GM19372 (cell line): ENCODE results near the gene DAP.
A peak's percentile ranks its signal among the peaks of the same experiment; 100 is the strongest.

Experiments used
- ATAC-seq: cut with Tn5 transposase; IDR thresholded peaks from one replicate; pipeline ENCODE4 v1.9.1; 2021; ENCODE audit warnings: mild to moderate bottlenecking, low read depth, moderate library complexity; ENCODE audit not compliant: unreplicated experiment

Gene DAP

DNA sequence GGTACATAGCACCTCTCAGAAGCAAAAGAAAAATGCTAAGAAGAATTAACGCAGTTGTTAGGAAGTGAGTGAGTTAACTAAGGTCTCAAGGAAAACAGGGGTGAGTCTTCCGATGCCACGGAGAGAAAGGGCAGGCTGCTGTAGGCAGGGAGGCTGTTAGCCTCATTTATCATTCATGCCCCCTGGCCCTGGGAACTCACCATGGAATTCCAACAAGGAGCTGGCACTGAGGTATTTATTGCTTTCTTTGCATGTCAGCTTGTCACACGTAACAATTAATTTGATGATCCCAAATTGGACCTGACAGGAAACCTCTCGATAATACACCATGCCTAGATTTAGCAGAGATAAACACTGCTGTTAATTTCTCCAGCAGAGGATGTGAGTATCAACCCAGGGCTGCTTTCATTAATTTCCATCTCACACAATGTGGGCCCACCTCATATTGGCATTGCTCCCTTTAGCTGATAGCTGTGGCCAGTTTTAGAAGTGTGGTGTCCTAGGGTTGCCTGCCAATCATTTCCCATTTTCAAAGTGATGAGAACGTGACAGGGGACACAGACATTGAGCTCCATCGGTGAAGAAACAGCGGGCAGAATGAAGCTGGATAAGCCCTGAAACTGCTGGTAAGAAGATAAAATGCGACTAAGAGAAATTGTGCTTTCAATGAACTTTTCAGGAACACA, 45.3 kb downstream of the DAP start:
- ATAC-seq, result no peak

GRCh38 chr5:10712574-10713366, 48.3 kb downstream of the DAP start:
- peak; percentile 78 for ATAC-seq

GRCh38 chr5:10711562-10711961, 49.5 kb downstream of the DAP start:
- no peak for ATAC-seq

GRCh38 chr5:10710513-10711128, 50.4 kb downstream of the DAP start:
- no peak for ATAC-seq

- ATAC-seq, result no peak
Measured at GRCh38 chr5:10709933-10710332, 51.1 kb downstream of the DAP start.

GRCh38 chr5:10709409-10709808, 51.6 kb downstream of the DAP start:
- no peak for ATAC-seq

DNA sequence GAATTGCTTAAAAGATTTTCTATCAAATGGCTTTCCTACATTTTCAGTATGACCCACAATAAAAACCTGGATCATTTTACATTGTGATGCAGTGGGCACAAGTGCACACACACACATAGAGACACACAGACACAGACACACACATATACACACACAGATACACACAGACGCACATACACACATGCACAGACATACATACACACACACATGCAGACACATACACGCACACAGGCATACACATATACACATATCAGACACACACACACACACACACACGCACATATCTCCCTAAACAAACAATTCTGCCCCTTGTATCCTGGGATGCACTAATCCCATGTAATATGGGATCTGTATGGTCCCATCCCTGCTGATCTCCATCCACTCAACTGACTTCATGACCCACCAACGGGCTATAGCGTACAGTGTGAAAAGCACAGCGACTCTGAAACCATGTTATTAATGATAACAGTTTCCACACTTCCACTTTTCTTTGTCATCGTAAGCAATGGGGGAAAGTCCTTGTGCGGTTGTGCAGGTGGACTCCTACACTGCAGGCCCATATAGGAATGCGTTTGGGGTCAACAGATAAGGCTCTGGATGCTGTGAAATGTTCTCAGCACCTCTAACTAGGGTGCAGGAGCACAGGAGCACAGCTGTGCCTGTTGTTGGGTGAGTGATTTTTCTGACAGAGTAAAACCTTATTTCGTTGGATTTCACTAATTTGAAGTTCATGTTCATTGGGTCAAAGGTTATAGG, 52.7 kb downstream of the DAP start:
- ATAC-seq, result no peak

DNA sequence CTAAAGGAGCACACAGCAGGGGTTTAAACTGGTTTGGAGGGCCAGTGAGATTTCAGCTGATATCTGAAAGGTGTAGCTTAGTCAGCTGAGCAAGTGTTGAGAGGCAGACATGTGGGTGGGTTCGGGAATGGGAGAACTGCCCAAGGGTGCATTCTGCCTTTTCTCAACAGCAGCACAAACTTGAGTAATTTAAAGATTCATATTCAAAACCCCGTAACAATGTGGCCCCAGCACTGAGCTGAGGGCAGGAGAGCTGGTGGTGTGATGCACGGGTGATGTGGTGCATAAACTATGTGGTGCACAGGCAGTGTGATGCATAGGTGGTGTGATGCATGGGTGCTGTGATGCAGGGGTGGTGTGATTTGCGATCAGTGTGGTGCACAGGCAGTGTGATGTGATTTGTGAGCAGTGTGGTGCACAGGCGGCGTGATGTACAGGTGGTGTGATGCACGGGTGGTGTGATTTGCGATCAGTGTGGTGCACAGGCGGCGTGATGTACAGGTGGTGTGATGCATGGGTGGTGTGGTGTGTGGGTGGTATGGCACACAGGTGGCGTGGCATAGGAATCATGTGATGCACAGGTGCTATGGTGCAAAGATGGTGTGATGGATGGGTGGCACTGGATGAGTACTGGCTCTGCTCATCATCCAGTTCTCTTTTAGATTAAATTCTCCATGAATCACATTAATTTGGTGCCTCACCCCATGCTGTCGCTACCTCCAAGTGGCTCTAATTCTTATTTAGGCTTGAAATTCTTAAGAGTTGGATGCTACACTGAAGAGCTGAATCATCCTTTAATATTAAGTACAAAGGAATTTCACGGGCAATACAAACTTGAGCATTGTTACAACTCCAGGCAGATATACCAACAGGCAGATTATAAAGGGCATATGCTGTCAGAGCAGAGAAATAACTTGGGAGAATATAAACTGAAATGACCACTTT, 53.6 kb downstream of the DAP start:
- no peak for ATAC-seq

- ATAC-seq, result no peak
Measured at GRCh38 chr5:10706326-10706725, 54.7 kb downstream of the DAP start.

- ATAC-seq, result no peak
Measured at GRCh38 chr5:10705747-10706146, 55.3 kb downstream of the DAP start.

DNA sequence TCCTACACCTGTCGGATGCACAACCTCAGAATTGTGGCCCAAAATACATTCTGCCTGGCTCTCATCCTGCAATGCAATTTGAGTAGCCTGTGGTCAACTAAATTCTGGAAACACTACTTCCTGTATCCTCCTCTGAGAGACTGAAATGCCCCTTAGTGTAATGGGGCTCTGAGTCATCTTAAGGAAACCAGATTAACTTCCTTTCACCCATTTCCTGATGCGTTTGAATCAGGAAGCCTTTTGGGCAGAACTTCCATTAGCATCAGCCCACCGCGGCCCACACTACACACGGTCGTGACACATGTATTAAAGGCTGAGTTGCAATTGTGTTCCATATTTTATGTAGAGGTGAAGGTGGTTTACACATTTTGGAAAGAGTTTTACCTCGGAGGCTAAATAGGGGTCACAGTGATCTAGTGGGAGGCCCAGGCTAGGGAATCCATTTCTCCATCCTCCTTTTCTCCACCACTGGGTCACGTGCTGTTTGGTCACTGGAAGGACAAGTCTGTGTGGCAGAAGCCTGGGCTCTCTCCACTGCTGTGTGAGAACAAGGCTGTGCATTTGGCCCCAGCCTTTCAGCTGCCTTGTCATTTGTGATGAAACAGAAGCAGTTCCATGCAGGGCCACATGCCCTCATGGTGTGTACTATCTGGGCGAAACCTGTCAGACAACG, 55.9 kb downstream of the DAP start:
- ATAC-seq, result no peak

DNA sequence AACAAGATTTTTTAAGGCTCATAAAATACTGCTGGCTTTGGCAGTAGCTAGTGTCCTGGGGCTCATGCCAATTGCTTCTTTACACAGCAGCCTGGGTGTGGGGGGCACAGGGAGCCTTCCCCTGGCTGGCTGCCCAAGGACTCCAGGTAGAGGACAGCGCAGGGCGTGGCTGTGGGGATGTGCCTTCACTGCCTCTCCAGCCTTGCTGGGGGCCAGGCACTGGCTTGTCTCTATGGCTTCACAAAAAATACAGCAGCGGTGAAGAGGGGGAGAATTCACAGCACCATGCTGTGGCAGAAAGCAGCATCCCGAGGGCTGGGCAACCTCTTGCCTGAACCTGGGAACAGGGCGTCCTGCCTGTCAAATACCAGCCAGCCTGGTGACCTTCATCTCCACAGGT, 57.4 kb downstream of the DAP start:
- ATAC-seq, result no peak

- ATAC-seq, result no peak
Measured at GRCh38 chr5:10702911-10703491, 58.0 kb downstream of the DAP start.

DNA sequence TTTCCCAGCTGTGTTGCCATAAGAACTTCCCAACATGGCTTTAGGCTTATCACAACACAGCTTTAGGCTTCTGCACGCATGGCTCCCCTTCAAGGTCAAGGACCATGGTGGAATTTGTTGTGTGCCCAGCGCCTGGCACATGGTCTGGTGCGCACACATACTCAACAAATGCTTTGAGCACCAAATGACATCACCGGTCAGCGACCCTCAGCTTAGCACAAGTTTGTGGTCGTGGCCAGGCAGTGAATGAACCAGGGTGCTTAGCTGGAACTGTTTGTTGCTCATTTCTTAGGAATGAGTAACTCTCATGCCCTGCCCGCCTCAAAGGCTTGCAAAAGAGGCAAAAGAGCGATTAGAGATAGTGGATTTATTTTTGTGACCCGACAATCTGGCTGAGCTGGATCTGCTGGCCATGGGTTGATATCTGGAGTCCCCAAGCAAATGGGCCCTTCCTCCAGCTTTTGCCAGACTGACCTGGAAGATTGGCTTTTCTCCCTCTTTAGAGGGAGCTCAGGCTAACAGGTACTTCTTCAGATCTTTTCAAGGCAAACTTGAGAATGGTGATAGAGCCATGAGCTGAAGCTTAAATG, 58.9 kb downstream of the DAP start:
- ATAC-seq, result no peak

DNA sequence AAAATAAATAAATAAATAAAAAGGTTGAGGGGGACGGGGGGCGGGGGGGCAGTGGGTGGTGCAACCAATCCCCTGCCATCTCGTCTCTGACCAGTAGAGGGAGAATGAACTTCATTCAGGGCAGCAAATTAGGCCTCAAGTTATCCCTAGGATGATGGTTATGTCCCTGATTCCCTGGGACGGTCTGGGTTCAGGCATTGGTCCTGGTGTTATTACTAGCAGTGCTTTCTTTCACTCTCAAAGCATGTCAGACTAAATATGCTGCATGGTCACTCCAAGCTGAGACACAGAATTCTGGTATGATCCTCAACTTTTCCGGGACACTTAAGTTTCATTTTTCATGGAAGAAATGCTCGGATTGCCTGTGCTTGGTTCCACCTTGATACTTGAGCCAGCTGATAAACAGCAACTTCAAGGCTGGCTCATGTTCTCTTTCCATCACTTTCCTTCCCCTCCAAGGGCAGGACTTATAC, 59.4 kb downstream of the DAP start:
- no peak for ATAC-seq

- no peak for ATAC-seq
Measured at GRCh38 chr5:10700516-10700915, 60.5 kb downstream of the DAP start.

DNA sequence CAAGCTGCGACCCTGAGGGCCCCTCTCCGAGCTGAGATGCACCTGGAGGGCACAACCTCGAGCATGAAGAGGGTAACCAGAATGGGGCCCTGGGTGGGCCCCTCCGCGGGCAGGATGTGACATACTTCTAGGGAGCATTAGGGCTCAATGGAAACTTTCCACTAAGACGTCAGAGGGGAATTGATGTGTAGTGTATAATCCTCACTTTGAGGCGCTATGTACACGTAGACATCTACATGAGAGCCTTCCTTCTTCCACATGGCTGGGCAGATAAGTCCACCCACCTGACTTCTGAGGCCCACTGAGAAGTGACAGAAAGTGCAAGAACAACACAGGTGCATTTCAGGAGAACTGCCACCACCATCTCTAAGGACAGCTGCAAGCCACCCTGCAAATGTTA, 61.0 kb downstream of the DAP start:
- ATAC-seq, result peak; percentile 46

DNA sequence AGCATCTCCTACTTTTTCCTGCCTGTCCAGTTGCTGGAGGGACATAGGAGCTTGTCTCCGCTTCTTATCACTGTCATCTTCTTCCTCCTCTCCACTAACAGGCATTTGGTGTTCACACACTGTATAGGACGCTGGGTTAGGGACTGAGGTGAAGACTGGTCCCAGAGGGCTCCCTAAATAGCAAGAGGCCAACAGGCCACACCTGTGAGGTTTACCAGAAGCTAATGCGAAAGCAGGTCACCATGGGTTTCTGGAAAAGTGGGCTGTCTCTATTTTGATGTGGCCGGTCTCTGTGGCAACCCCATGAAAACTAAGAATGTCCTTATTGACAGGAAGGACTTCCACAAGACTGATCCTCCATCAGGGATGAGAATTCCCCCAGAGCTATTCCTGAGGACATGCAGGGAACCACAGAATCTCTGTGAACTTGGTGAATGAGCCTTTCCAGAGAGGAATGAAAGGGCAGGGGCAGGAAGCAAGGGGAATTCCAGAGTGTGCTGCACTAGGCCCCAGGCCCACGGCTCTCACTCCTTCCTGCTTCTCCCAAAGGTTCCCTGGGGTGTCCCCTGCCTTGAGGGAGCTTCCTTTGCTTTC, 61.7 kb downstream of the DAP start:
- peak; percentile 54 for ATAC-seq
